ENCODE data around the gene MARCHF4.
"Not testable (repeated sequence)": the region's sequence is repeated elsewhere in the genome, so short reads cannot be mapped to it uniquely, and the experiment has no call there.

MARCHF4 gene

DNA sequence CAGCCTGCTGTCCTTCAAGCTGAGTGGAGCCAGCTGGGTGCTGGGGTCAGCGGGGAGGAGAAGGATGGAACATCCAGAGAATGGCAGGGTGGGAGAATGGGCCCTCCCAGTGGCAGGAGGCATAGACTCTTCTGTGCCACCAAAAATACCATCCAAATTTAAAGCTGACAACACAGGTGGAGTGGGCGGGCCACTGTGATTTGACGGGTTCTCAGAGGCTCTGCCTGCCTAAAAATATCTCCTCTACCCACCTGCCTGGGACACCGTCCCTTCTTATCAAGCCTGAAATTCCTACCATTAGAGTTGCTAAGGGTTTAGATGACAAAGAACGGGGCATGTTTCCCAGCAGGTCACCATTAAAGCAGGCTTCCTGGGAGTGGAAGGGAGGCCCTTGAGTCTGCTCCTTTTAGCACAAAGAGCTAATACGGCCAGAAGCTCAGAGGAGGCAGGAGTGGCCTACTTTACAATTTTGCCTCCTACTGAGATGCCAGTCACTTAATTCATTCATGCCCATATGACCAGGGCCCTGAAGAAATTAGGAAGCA, 19.8 kb upstream of the MARCHF4 start:
- DNase-seq (ENCODE audit: low read depth, low spot score), result no peak

DNA sequence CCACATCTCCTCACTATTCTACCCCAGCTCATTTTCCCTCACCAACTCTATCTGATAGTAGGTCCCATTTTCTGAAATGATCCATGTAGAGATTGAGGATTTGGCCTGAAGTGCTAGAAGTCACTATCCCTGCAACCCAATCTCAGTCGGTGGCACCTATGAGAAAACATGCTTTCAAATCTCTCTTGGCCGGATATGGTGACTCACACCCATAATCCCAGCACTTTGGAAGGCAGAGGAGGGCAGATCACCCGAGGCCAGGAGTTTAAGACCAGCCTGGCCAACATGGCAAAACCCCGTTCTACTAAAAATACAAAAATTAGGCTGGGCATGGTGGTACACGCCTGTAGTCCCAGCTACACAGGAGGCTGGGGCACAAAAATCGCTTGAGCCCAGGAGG, 19.1 kb upstream of the MARCHF4 start:
- no peak for DNase-seq (ENCODE audit: low read depth, low spot score)

DNA sequence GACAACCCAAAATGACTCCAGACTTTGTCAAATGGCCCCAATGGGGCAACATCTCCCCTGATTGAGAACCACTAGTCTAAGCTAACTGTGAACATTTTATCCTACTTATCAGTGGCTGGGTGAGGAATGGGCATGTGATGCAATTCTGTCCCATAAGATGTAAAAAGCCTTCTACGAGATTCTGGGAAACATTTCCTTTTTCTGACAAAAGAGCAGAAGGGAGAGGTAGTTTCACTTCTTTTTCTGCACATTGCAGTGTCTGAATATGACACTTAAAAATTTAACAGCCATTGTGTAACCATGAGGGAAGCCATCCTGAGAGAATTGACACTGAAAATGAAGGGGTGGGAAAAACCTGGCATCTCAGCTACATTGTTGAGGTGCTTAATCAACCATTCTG, 17.3 kb upstream of the MARCHF4 start:
- no peak for DNase-seq (ENCODE audit: low read depth, low spot score)

DNA sequence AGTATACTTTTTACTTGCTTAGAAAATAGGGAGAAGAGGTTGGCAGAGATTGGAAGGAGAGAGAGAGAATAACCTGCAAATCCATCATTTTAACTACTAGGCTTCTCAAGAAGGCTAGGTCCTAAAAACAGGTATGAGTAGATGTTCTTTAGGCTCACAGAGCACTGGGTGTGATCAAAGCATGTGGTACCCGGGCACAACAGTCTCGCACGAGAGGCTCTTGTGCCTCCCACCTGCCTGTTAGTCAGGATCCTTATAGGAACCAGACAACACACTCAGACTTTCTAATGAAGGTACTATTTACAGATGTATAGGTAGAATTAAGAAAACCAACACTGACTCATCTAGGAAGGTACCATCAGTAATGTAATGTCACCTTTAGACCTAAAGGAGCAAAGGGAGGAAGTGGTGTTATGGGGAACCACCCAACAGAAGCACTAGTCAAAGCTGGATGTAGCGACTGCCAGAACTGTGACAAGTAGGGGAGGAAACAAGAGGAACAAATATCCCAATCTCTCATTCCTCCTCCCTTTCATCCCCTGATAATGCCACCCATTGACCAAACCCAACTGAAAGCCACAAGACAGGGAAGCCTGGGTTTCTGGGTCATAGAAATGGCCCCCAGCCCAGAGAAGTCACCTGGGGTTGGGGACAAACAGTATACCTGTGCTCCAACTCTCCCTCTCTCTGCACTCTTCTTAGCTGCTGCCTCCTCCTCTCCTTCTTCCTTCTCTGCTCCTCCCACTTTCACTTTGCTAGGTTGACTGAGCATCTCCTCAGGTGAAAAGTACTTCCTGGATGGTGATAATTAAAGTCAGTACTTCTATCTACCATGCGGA, 16.0 kb upstream of the MARCHF4 start:
- DNase-seq (ENCODE audit: low read depth, low spot score), result no peak

DNA sequence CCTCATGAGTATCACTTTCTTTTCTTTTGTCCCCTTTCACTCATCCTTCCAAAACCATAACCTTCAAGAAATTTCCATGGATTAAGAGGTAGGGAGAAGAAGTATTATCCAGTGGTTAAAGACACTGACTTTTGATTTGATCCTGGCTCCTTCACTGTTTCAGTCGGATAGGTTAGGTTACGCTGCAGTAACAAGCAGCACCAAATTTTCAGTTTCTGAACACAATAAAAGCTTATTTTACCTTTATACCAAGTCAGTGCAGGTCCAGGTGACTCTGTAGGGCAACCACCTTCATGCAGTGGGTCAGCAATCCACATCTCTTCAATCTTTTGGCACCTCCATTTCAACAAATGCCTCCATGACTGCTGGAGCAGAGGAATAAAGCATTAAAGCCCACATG, 15.0 kb upstream of the MARCHF4 start:
- no peak for DNase-seq (ENCODE audit: low read depth, low spot score)

DNA sequence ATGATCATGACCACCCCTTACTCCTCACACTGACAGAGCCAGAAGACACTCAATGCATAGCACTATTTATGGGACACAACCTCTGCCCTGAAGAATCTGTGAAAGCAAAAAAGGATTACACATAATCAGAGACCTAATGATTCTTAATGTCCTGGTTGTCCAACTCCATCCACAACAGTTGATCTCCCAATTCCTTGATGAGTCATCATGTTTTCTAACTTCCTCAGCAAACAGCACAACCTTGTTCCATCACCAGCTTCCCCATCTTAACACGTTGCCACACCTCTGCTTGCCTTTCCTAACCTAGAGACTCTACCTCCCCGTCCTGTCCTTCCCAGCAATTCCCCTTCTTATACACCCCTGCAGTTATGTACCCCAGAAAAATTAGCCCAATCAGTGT, 13.2 kb upstream of the MARCHF4 start:
- no peak for DNase-seq (ENCODE audit: low read depth, low spot score)

DNA sequence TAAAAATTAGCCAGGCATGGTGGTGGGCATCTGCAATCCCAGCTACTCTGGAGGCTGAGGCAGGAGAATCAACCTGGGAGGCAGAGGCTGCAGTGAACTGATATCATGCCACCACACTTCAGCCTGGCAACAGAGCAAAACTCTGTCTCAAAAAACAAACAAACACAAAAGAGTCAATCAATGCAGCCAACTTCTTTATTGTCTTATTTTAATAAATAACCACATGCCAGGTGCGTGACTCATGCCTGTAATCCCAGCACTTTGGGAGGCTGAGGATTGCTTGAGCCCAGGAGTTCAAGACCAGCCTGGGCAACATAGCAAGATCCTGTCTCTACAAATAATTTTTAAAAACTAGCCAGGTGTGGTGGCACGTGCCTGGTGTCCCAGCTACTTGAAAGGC, 12.1 kb upstream of the MARCHF4 start:
- not testable (repeated sequence) for DNase-seq (ENCODE audit: low read depth, low spot score)

DNA sequence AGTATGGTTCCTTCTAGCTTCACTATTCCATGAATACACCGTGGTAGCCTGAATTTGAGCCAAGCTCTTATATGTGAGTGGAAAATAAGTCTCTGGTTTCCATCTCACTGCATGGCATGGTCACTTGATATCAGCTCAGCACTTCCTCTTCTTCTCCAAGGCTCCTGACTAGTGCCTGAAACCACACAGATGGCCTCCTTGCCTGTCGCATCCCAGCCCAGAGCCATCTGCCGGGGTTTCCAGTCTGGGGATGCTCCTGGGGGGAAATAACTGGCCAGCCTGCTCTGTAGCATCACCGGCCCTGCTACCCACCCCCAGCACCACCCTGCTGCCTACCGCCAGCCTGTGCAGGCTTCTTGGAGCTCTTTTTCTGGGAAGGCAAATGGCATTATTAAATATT, 7.7 kb upstream of the MARCHF4 start:
- no peak for DNase-seq (ENCODE audit: low read depth, low spot score)

DNA sequence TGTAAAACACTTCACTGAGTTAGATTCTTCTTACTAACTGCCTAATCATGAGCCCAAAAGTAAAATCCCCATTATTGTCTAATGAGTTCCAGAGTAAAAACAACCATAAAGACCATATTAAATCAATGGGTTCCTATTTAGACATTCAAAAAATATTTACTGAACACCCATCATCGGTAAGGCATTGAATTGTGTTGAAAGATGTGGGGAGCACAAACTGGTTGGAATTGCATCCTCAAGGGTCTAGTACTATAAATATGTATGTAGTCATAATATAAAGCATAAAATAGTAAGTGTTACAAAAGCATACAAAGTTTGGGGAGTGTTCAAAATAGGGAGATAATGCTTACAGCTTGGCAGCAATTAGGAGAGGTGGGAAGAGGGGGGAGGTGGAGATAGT, 3.0 kb upstream of the MARCHF4 start:
- DNase-seq (ENCODE audit: low read depth, low spot score), result no peak

DNA sequence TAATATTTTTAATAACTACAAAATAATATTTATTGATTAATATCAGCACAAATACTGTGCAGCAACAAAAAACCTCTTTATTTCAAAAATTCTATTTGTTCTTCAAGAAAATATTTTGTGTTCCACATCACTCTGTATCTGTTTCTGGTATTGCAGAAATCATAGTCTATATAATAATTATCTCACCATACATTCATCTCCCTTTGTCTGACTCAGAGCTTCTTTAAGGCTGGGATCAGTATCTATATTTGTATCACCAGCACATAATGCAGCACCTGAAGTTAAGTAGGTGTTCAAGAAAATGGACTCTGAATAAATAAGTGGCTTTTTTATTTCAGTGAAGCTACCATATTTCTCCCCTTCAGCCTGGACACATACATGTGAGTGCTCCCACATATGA, 1.6 kb upstream of the MARCHF4 start:
- no peak for DNase-seq (ENCODE audit: low read depth, low spot score)

DNA sequence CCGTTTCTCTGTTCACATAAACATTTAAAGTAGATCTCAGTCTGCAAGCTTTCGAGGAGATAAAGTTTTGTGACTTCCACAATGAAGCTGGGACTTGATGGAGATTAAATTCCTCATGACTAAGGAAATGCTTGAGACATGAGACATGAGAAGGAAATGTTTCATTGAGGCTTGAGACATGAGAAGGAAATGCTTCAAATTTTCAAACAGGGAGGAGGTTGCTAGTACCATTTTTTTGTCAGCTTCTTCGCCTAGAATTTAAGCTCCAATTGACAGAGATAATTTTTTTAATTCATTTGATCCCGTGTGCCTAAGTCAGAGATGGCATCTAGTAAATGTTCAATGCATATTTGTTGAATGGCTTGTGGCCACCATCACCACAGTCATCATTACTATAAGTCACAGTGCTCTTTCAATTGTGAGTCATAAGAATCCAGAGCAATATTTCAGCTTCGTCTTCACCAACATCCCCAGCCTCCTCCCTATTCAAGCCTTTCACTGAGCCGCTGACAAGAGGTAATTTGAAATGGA, 543 bp upstream of the MARCHF4 start:
- DNase-seq (ENCODE audit: low read depth, low spot score), result no peak

DNA sequence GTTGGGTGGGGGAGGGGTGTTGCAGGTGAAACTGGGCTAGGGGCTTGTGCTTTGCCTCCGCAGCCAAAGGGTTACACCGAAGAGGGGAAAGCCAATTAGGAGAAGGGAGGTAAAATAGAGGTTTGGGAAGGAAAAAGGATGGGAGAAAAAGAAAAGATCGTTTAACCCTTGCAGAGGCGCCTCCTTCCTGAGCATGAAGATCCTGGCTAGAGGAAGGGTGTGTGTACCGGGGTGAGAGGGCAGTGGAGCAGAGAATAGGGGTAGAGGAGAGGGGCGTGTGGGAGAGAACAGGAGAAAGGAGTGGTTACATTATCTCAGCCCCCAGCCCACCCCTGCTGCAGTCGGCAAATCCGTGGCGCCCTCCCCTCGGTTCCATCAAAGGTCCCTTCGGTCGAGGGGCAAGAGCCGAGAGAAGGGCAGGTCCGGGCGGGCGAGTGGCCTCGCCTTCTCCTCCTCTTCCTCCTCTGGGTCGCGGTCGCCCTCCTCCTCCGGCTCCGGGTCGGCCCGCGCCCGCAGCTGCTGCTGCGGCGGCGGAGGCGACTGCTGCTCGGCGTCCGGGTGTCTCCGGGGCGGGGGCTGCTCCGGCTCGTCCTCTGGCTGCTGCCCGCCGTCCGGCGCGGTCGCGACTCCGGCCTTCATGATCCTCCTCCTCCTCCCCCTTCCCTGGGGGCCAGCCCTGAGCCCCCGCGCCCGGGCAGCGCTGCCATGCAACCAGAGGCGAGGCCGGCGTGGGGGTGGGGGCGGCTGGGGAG, 1.1 kb downstream of the MARCHF4 start:
- no peak for DNase-seq (ENCODE audit: low read depth, low spot score)

DNA sequence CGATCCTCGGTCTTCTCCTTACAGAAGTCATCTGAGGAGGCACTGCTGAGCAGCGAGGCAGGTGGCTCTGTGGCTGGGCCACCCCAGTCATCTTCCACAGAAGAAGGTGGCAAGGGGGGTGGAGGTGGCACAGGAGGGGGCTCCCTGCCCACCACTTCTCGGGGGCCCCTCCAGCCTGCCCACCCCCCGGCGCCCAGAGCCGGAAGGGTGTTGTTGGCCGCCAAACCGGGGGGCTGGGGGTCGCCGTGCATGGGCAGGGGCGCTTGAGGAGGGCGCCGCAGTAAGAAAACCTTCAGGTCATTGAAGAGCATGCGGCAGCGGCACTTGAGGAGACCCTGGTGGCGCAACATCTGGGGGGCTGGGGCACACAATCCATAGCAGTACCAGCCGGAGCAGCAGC, 2.5 kb downstream of the MARCHF4 start:
- DNase-seq (ENCODE audit: low read depth, low spot score), result no peak

DNA sequence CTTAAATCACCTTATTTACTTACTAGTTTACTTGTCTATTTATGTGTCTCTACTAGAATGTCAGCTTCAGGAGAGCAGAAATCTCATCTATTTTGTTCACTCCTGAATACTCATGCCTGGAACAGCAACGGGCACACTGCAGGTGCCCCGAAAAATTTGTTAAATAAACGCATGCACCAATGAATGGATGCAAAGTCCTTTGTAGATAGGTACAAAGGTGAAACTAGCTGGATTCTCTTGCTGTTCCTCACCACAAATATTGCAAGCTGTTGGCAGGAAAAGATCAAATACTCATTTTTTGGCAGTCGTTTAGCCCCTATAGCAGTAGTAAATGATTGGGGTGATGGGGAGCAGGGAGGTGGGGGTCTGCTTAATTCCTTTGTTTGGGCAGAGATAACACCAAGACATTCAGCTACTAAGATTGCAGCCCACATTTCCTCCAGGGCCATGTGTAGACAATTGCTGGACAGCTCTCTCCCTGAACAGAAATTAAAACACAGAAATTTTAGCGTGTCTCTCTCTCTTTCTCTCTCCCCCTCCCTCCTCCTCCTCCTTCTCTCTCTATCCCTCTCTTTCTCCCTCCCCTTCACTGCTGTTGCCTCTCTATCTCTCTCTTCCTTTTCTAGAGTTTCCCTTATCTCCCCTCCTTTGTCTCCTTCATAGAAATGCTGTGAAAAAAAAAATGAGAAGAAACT, 5.4 kb downstream of the MARCHF4 start:
- no peak for DNase-seq (ENCODE audit: low read depth, low spot score)

DNA sequence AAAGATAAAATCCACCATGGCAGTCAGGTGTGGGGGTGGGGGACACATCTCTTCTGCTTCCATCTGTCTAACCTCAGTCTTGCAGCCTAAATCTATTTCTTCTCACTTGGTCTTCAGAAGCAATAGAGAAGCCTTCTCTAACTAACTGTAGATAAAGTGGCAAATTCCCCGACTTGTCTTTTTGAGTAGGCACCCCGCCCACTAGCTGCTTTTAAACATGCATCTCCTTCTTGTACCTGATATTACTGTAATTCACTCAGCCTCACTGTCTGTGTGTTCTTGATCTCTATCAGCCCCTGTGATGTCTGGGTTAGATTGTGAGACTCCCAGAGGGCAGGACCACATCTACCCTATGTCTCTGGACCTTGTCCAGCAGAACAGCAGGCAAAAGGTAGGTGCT, 6.8 kb downstream of the MARCHF4 start:
- DNase-seq (ENCODE audit: low read depth, low spot score), result no peak

DNA sequence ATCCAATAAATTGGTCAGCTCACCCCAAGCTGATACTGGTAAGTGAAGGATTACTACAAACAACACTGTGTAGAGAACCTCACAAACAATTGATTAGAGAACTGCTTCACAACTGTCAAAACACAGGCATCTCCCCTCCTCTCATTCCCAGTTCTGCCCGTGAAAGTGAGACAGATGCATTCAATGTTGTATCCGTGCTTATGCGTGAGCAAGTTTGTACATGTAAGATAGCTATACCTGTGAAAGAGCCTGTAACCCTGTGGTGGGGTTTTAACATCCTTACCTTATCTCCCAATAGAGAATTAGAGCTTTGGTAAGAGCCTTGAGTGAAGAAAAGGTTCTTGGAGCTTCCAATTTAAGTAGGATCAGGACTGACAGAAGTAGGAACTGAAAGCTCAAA, 9.1 kb downstream of the MARCHF4 start:
- no peak for DNase-seq (ENCODE audit: low read depth, low spot score)

DNA sequence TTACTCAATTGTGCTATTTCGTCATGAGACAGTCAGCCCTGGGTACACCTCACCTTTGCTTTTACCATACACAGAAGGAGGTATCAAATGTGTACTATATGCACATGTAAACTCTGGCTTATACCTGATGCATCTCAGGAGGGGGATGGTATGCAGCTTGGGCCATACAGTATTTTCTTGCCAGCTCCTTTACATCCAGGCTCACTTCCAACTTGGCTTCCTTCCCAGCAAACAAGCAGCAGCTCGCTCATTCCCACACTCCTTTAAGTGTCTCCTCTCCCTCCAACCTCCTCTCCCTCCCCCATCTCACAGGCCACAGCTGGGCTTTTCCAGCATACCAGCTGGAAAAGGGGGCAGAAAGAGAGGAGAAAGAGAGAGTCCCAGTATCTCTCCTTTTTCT, 9.6 kb downstream of the MARCHF4 start:
- no peak for DNase-seq (ENCODE audit: low read depth, low spot score)

DNA sequence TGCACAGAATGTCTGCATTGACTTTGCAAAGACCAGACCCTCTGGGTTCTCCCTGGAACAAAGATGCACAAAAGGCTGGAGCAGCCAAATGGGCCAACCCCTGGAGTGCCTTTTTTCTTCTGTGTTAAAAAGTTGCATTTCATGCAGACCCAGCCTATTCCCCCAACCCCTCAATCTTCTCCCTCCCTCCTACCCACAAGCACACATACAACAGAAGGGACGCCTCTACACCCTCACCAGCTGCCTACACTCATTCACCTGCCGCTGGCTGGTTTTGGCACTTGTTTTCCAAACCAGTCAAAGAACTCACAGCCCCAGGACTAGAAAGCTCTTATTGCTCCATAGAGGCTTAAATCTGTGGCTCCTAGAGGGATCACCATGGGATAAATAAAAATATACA, 16.6 kb downstream of the MARCHF4 start:
- DNase-seq (ENCODE audit: low read depth, low spot score), result no peak

DNA sequence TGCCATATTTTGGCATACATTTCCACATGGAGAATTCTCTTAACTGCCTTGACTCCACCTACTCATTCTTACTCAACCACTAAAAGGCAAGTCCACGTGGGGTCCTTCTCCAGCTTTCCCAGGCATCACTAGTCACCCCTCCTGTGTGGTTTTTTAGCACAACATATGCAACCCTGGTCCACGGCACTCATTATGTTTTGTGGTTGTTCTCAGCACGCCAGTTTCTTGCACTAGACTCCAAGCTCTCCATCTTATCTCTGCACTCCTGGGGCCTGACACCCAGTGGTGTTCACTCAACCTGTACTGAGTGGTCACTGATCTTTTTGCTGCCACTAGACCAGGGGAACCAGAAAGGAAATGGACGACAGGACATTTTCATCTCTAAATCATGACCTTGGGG, 18.0 kb downstream of the MARCHF4 start:
- no peak for DNase-seq (ENCODE audit: low read depth, low spot score)

DNA sequence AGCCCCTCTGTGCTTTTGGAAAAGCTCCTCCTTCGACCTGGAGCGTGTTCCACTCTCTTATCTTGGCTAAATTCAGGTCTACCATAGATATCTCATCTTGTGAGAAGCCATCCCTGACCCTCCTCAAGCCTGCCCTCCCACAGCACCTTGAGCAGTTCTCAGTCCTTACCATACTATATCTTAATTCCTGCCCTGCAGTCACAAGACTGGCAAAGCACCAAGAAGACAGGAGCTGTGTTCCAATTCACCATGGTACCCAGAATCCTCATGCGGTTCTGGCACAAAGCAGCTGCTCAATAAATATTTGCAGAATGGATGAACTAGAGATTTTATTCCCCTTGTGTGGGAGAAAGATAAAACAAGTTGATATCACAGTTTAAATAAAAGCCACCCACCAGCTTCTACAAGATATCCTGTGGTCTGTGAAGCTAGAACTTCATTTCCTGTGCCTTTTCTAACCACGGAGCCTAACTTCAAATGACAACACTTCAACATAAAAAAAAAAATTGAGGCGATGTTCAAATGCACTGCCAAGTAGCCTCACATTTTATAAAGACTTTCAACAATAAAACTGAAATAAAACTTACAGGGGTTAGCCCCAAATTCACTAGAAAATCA, 19.5 kb downstream of the MARCHF4 start:
- no peak for DNase-seq (ENCODE audit: low read depth, low spot score)

DNA sequence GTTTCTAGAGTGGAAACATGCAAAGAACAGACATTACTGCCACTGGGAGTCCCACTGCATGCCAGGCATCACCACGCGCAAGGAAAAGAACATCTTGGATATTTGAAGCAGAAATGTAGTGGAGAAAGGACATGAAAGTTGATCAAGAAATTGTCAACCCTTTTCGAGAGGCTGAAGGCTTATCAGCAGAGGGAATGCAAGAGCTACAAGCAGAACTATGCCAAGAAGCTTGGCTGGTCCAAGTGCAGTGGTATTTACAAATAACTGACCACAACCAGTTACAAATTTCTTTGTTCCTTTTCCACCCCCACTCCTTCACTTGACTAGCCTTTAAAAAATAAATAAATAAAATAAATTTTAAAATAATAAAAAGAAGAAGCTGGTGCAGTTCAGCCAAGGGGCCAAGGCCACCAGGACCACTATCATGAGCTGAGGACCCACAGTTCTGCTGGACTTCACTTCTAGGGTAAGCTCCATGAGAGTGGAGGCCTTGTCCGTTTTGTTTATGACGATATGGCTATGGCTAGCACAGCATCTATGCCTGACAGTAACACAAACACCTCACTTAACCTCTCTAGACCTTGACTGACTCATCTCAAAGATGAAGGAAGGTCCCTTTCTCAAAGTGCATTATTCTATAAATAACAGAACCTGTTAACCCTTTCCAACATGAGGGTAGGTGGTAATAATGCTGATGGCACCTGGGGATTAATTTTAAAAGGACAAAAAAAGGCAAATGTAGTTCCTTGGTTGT, 20.9 kb downstream of the MARCHF4 start:
- DNase-seq (ENCODE audit: low read depth, low spot score), result no peak

All from activated naive CD8-positive, alpha-beta T cell treated with anti-CD3 and anti-CD28 coated beads, Interleukin-2, amount 50 U/mL, for 16 hours (primary cell).